KMS-11 (cell line): Measurements from ENCODE around the gene GPD1L.

ENCODE experiments used
- H2AFZ ChIP-seq: fragments of 200-600 bp; sonication (generic); 2 replicates; pipeline ENCODE4 v1.6.1; 2016; ENCODE audit warnings: antibody characterized with exemption, mixed run types, low read depth
- H3K27ac ChIP-seq: fragments of 200-600 bp; sonication (generic); 2 replicates; pipeline ENCODE4 v1.6.1; 2016; ENCODE audit warnings: mild to moderate bottlenecking, mixed run types
- H3K27me3 ChIP-seq: fragments of 200-600 bp; sonication (generic); 2 replicates; pipeline ENCODE4 v1.6.1; 2017; ENCODE audit warnings: mild to moderate bottlenecking, low read depth, mixed run types, moderate library complexity; ENCODE audit not compliant: insufficient read depth
- H3K36me3 ChIP-seq: fragments of 200-600 bp; sonication (generic); 2 replicates; pipeline ENCODE4 v1.6.1; 2017; ENCODE audit warnings: mild to moderate bottlenecking, mixed run types; ENCODE audit not compliant: insufficient read depth
- H3K4me1 ChIP-seq: fragments of 200-600 bp; sonication (generic); 2 replicates; pipeline ENCODE4 v1.6.1; 2016; ENCODE audit warnings: mild to moderate bottlenecking, low read depth, mixed run types; ENCODE audit not compliant: poor library complexity, severe bottlenecking
- H3K4me2 ChIP-seq: fragments of 200-600 bp; sonication (generic); 2 replicates; pipeline ENCODE4 v1.7.0; 2016; ENCODE audit warnings: mild to moderate bottlenecking, mixed run types
- H3K4me3 ChIP-seq: fragments of 200-600 bp; sonication (generic); IDR thresholded peaks from 2 replicates; pipeline ENCODE4 v1.6.1; 2017; ENCODE audit warnings: low read depth, low read length, mixed read lengths; ENCODE audit not compliant: insufficient read depth
- H3K79me2 ChIP-seq: fragments of 200-600 bp; sonication (generic); 2 replicates; pipeline ENCODE4 v1.6.1; 2016; ENCODE audit warnings: low read depth, mixed run types; ENCODE audit not compliant: insufficient read depth
- H3K9ac ChIP-seq: fragments of 200-600 bp; sonication (generic); 2 replicates; pipeline ENCODE4 v1.6.1; 2016; ENCODE audit warnings: mild to moderate bottlenecking, mixed run types
- H4K20me1 ChIP-seq: fragments of 200-600 bp; sonication (generic); 2 replicates; pipeline ENCODE4 v1.6.1; 2016; ENCODE audit warnings: mild to moderate bottlenecking, mixed run types; ENCODE audit not compliant: insufficient read depth
- CTCF ChIP-seq: fragments of 200-600 bp; sonication (generic); conservative IDR thresholded peaks from 2 replicates; pipeline ENCODE4 v1.6.1; 2017; ENCODE audit warnings: low read depth, mild to moderate bottlenecking, antibody characterized with exemption, low read length, moderate library complexity, mixed read lengths

GPD1L gene

GRCh38 chr3:32132121-32132520 lies 25.7 kb downstream of the GPD1L start:
- Histone ChIP-seq H3K9ac (no peak overlapping the region), H3K4me1 (no peaks in the 10 kb centered on the region), H3K27ac (no peak overlapping the region), H3K4me3 (no peak overlapping the region), H3K36me3 (no peaks in the 10 kb centered on the region), H3K79me2 (no peaks in the 10 kb centered on the region), H3K4me2 (no peak overlapping the region), H2AFZ (no peak overlapping the region), H4K20me1 (no peaks in the 10 kb centered on the region), H3K27me3 (no peaks in the 10 kb centered on the region)
- no peak for TF ChIP-seq CTCF

- no peak overlapping the region for H3K4me2 ChIP-seq
- no peaks in the 10 kb centered on the region for H3K4me1 ChIP-seq
- TF ChIP-seq CTCF = no peak
Measured at GRCh38 chr3:32132706-32133105, 26.3 kb downstream of the GPD1L start.

GRCh38 chr3:32136703-32137102 lies 30.3 kb downstream of the GPD1L start:
- Histone ChIP-seq H3K79me2 (no peaks in the 10 kb centered on the region), H3K9ac (no peak overlapping the region), H2AFZ (no peak overlapping the region), H3K4me1 (no peaks in the 10 kb centered on the region), H3K36me3 (no peaks in the 10 kb centered on the region), H3K4me2 (no peak overlapping the region), H3K27ac (no peak overlapping the region), H3K27me3 (no peaks in the 10 kb centered on the region), H4K20me1 (no peaks in the 10 kb centered on the region), H3K4me3 (no peak overlapping the region)
- no peak for TF ChIP-seq CTCF

More at GRCh38 chr3:32132706-32133105, 26.3 kb downstream of the GPD1L start:
- H3K79me2 ChIP-seq = no peaks in the 10 kb centered on the region
- H3K27me3 ChIP-seq = no peaks in the 10 kb centered on the region
- no peaks in the 10 kb centered on the region for H3K36me3 ChIP-seq
- H3K27ac ChIP-seq = no peak overlapping the region
- H3K4me3 ChIP-seq = no peak overlapping the region
- H4K20me1 ChIP-seq = no peaks in the 10 kb centered on the region
- no peak overlapping the region for H3K9ac ChIP-seq
- H2AFZ ChIP-seq = no peak overlapping the region

- Histone ChIP-seq H3K79me2 (no peaks in the 10 kb centered on the region), H3K4me3 (no peak overlapping the region), H3K9ac (no peak overlapping the region), H3K4me2 (no peak overlapping the region), H4K20me1 (no peaks in the 10 kb centered on the region), H3K27me3 (no peaks in the 10 kb centered on the region), H2AFZ (no peak overlapping the region), H3K27ac (no peak overlapping the region), H3K36me3 (no peaks in the 10 kb centered on the region), H3K4me1 (no peaks in the 10 kb centered on the region)
- TF ChIP-seq CTCF = no peak
Measured at GRCh38 chr3:32137870-32138269, 31.4 kb downstream of the GPD1L start.
